Endothelial cell of umbilical vein (primary cell): ENCODE data around the gene MAN2A1. TPM values are rescaled to one million over a fixed set of nuclear protein-coding genes. Genes with fewer than 3 reads are reported as not detected.

ENCODE experiments used
- BruUV-seq: library from RNA; stranded (reverse); fragments of 400-500 nt; replicated peaks from 2 replicates; lab custom pipeline; 2021; lab: Mats Ljungman, UMichigan
- CTCF ChIA-PET: fragments of 300-600, 350-600 bp; sonication (Branson Sonifier 250); formaldehyde crosslinking; loops from one replicate; lab custom pipeline; 2021; ENCODE audit warnings: antibody characterized with exemption, inconsistent platforms; lab: Charles Lee
- POLR2A ChIA-PET: fragments of 300-600, 350-600 bp; sonication (Branson Sonifier 250); formaldehyde crosslinking; loops from one replicate; lab custom pipeline; 2021; ENCODE audit warnings: antibody characterized with exemption, inconsistent platforms; lab: Charles Lee
- DNase-seq: peaks from one replicate; pipeline ENCODE4 v3.0.0-alpha.2; 2011; ENCODE audit warnings: low read depth, low spot score
- FAIRE-seq: peaks from 2 replicates; lab custom pipeline; 2011; peaks lifted over from hg19 to GRCh38; lab: Jason Lieb, UNC
- H2AFZ ChIP-seq: 2 replicates; pipeline ENCODE4 v1.6.0; 2012; ENCODE audit warnings: low read depth, low read length, control low read depth, inconsistent platforms
- H3K27ac ChIP-seq: 2 replicates; pipeline ENCODE4 v1.5.1; 2011; ENCODE audit warnings: low read depth, mild to moderate bottlenecking, control low read depth, low read length, moderate library complexity; ENCODE audit not compliant: insufficient read depth
- H3K27me3 ChIP-seq, 2 experiments: 2 replicates each; pipeline versions ENCODE4 v1.6.0 to v1.6.1; 2011; ENCODE audit warnings: low read length in 2 of 2, mixed read lengths in 1 of 2; ENCODE audit not compliant: control insufficient read depth in 2 of 2, insufficient read depth in 2 of 2
- H3K36me3 ChIP-seq, 2 experiments: 2 replicates in 1 of 2; 3 replicates in 1 of 2; pipeline ENCODE4 v1.5.1; 2011; ENCODE audit warnings: low read length in 2 of 2, mild to moderate bottlenecking in 1 of 2, moderate library complexity in 1 of 2; ENCODE audit not compliant: control insufficient read depth in 2 of 2, insufficient read depth in 2 of 2; ENCODE audit errors: extremely low read depth in 1 of 2
- H3K4me1 ChIP-seq: 3 replicates; pipeline ENCODE4 v1.5.1; 2011; ENCODE audit warnings: mild to moderate bottlenecking, low read length; ENCODE audit not compliant: control insufficient read depth, insufficient read depth; ENCODE audit errors: extremely low read depth
- H3K4me2 ChIP-seq: 2 replicates; pipeline ENCODE4 v1.6.1; 2011; ENCODE audit warnings: low read length, control low read depth, mixed read lengths; ENCODE audit not compliant: insufficient read depth
- H3K4me3 ChIP-seq, 3 experiments: fragments of 200-600 bp in 1 of 3; sonication (generic), shearing (Covaris generic) in 1 of 3; replicated peaks in 1 of 3; 2 replicates each; pipeline ENCODE4 v1.5.1; 2011 to 2016; ENCODE audit warnings: control low read depth in 3 of 3, low read length in 3 of 3, mild to moderate bottlenecking in 2 of 3, inconsistent platforms in 1 of 3, low read depth in 1 of 3, moderate library complexity in 1 of 3; ENCODE audit not compliant: insufficient read depth in 1 of 3
- H3K79me2 ChIP-seq: 2 replicates; pipeline ENCODE4 v1.6.0; 2012; ENCODE audit warnings: low read length, inconsistent platforms; ENCODE audit not compliant: control insufficient read depth, insufficient read depth
- H3K9ac ChIP-seq: replicated peaks from 2 replicates; pipeline ENCODE3; 2011; ENCODE audit warnings: low read length, control low read depth; ENCODE audit not compliant: insufficient read depth; ENCODE audit errors: extremely low read depth
- H3K9me1 ChIP-seq: replicated peaks from 3 replicates; pipeline ENCODE4 v1.6.0; 2011; ENCODE audit warnings: mild to moderate bottlenecking, low read length; ENCODE audit not compliant: control insufficient read depth, insufficient read depth; ENCODE audit errors: extremely low read depth
- H3K9me3 ChIP-seq: replicated peaks from 2 replicates; pipeline ENCODE4 v1.5.1; 2012; ENCODE audit warnings: low read length, inconsistent platforms; ENCODE audit not compliant: control insufficient read depth, insufficient read depth
- H4K20me1 ChIP-seq: replicated peaks from 2 replicates; pipeline ENCODE3; 2011; ENCODE audit warnings: mild to moderate bottlenecking, low read length; ENCODE audit not compliant: control insufficient read depth, insufficient read depth; ENCODE audit errors: extremely low read depth
- EZH2 ChIP-seq: IDR thresholded peaks from 2 replicates; pipeline ENCODE4 v1.6.1; 2012; ENCODE audit warnings: borderline replicate concordance, low read depth, mild to moderate bottlenecking, moderate library complexity, low read length, inconsistent platforms; ENCODE audit not compliant: severe bottlenecking
- FOS ChIP-seq: IDR thresholded peaks from 2 replicates; pipeline ENCODE4 v1.6.1; 2011; ENCODE audit warnings: mild to moderate bottlenecking, low read length, moderate library complexity, borderline replicate concordance; ENCODE audit not compliant: insufficient read depth
- GATA2 ChIP-seq: IDR thresholded peaks from 2 replicates; pipeline ENCODE4 v1.7.0; 2011; ENCODE audit warnings: low read depth, mild to moderate bottlenecking, moderate library complexity, mixed read lengths, low read length; ENCODE audit not compliant: insufficient read length, insufficient read depth
- JUN ChIP-seq: IDR thresholded peaks from 2 replicates; pipeline ENCODE4 v1.6.1; 2011; ENCODE audit warnings: borderline replicate concordance, low read depth; ENCODE audit not compliant: insufficient read length, insufficient read depth
- MYC ChIP-seq: IDR thresholded peaks from one replicate; pipeline ENCODE4 v1.6.1; 2011; ENCODE audit warnings: mild to moderate bottlenecking, low read depth, low read length
- POLR2A ChIP-seq: IDR thresholded peaks from 2 replicates; pipeline ENCODE4 v1.6.1; 2012; ENCODE audit warnings: low read depth, mild to moderate bottlenecking, control low read depth, low read length
- POLR2AphosphoS5 ChIP-seq: IDR thresholded peaks from 2 replicates; pipeline ENCODE4 v1.6.1; 2012; ENCODE audit warnings: low read depth, mild to moderate bottlenecking, control low read depth, low read length, moderate library complexity; ENCODE audit not compliant: insufficient read depth
- dilution Hi-C: fragments of 300-500 bp; cut with MboI; formaldehyde crosslinking; loops from one replicate; pipeline ENCODE4 v1.15.0; 2019; ENCODE audit warnings: low sequenced_read_pairs; ENCODE audit not compliant: extremely low pct_ligation_motif_present
- intact Hi-C: fragments of 100-400 bp; cut with micrococcal nuclease; formaldehyde crosslinking; loops from one replicate; pipeline ENCODE4 v1.10.0; 2022
- polyA plus RNA-seq, 4 experiments: library from polyadenylated mRNA; depleted of rRNA in 3 of 4; stranded (reverse) in 3 of 4; unstranded in 1 of 4; fragments of >200 nt; gene quantifications; 2 replicates each; pipeline versions ENCODE4 v1.2.1 to v1.2.3, GENCODE V29; 2011 to 2012; ENCODE audit warnings: missing spikeins in 1 of 4
- total RNA-seq: library from RNA; stranded (reverse); gene quantifications from 2 replicates; pipeline ENCODE4 v1.2.3, GENCODE V29; 2021
- TF ChIP-seq, protein P1 (sequence below), 2 donors: IDR thresholded peaks; 1 replicate in 1 of 2; 2 replicates in 1 of 2; pipeline ENCODE4 v1.5.1; 2011; ENCODE audit warnings: low read length in 2 of 2, mild to moderate bottlenecking in 2 of 2, moderate library complexity in 2 of 2, control low read depth in 1 of 2, inconsistent platforms in 1 of 2, low read depth in 1 of 2; ENCODE audit not compliant: insufficient read depth in 1 of 2; ENCODE audit errors: extremely low read depth in 1 of 2
- TF ChIP-seq, protein P2 (sequence below): IDR thresholded peaks from 2 replicates; pipeline ENCODE4 v1.6.1; 2011; ENCODE audit not compliant: insufficient read depth, insufficient read length

Gene MAN2A1
- total and polyA plus RNA-seq, 2 donors (not counting 3 experiments of a cell fraction or from before 2014, with no cell fraction given): 20.8 to 54.8 TPM

DNA sequence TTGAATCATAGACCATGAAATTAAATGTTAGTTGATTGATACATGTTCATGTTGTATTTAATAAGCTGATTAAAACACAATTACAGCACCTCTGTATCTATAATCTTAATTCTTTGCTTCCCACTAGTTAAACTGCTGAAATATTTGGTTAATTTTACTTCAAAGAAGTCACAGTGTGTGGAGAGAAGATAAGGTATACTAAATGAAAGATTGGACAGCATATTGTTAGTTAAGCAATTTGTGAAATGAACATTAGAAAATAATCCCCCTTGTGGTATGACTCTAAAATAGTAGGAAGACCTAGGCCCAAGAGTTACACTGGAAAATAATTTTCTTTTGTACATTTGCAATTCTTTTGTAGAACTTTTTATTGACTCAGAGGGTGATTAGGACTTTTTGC lies 30.3 kb downstream of the MAN2A1 start:
- Histone ChIP-seq H3K9me3 (no peaks in the 10 kb centered on the region), H3K79me2 (no peaks in the 10 kb centered on the region), H4K20me1 (no peaks in the 10 kb centered on the region), H3K36me3 (no peaks in the 10 kb centered on the region), H3K27ac (no peak overlapping the region), H3K4me2 (no peak overlapping the region), H2AFZ (no peak overlapping the region), H3K27me3 (no peaks in the 10 kb centered on the region), H3K9ac (no peak overlapping the region), H3K4me3 (no peak overlapping the region), H3K9me1 (no peaks in the 10 kb centered on the region), H3K4me1 (no peaks in the 10 kb centered on the region)
- no TSS peak for BruUV-seq
- dilution Hi-C loops (no loop called here), intact Hi-C loops (no loop called here)
- ChIA-PET POLR2A (no interaction called here), CTCF (interaction anchor here (1.9 kb wide), 1 partner anchor 29 kb away, joined by 6 read pairs; no protein-coding TSS in a partner anchor)
- TF ChIP-seq MYC: no peak
- TF ChIP-seq GATA2: no peak
- TF ChIP-seq, protein P1, sequence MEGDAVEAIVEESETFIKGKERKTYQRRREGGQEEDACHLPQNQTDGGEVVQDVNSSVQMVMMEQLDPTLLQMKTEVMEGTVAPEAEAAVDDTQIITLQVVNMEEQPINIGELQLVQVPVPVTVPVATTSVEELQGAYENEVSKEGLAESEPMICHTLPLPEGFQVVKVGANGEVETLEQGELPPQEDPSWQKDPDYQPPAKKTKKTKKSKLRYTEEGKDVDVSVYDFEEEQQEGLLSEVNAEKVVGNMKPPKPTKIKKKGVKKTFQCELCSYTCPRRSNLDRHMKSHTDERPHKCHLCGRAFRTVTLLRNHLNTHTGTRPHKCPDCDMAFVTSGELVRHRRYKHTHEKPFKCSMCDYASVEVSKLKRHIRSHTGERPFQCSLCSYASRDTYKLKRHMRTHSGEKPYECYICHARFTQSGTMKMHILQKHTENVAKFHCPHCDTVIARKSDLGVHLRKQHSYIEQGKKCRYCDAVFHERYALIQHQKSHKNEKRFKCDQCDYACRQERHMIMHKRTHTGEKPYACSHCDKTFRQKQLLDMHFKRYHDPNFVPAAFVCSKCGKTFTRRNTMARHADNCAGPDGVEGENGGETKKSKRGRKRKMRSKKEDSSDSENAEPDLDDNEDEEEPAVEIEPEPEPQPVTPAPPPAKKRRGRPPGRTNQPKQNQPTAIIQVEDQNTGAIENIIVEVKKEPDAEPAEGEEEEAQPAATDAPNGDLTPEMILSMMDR (IDR thresholded peaks at IDR 0.05; ENCODE audit: extremely low read depth in 1 of 2, insufficient read depth in 1 of 2, low read depth in 1 of 2, low read length in 2 of 2): no peak
- no peak for TF ChIP-seq POLR2A
- no peak for TF ChIP-seq FOS
- TF ChIP-seq JUN: no peak
- TF ChIP-seq EZH2: no peak
- TF ChIP-seq POLR2AphosphoS5: no peak
- TF ChIP-seq, protein P2, sequence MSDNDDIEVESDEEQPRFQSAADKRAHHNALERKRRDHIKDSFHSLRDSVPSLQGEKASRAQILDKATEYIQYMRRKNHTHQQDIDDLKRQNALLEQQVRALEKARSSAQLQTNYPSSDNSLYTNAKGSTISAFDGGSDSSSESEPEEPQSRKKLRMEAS: no peak
- no peak for DNase-seq
- FAIRE-seq: peak; percentile 21
